Endothelial cell of umbilical vein (primary cell): ENCODE results near the gene PTTG2.

Source experiments
- CTCF ChIP-seq, 2 donors: IDR thresholded peaks; 1 replicate in 1 of 2; 2 replicates in 1 of 2; pipeline ENCODE4 v1.5.1; 2011; ENCODE audit warnings: low read length in 2 of 2, mild to moderate bottlenecking in 2 of 2, moderate library complexity in 2 of 2, control low read depth in 1 of 2, inconsistent platforms in 1 of 2, low read depth in 1 of 2; ENCODE audit not compliant: insufficient read depth in 1 of 2; ENCODE audit errors: extremely low read depth in 1 of 2
- EZH2 ChIP-seq: IDR thresholded peaks from 2 replicates; pipeline ENCODE4 v1.6.1; 2012; ENCODE audit warnings: borderline replicate concordance, low read depth, mild to moderate bottlenecking, moderate library complexity, low read length, inconsistent platforms; ENCODE audit not compliant: severe bottlenecking
- MYC ChIP-seq: IDR thresholded peaks from one replicate; pipeline ENCODE4 v1.6.1; 2011; ENCODE audit warnings: mild to moderate bottlenecking, low read depth, low read length
- POLR2A ChIP-seq: IDR thresholded peaks from 2 replicates; pipeline ENCODE4 v1.6.1; 2012; ENCODE audit warnings: low read depth, mild to moderate bottlenecking, control low read depth, low read length
- POLR2AphosphoS5 ChIP-seq: IDR thresholded peaks from 2 replicates; pipeline ENCODE4 v1.6.1; 2012; ENCODE audit warnings: low read depth, mild to moderate bottlenecking, control low read depth, low read length, moderate library complexity; ENCODE audit not compliant: insufficient read depth

DNA sequence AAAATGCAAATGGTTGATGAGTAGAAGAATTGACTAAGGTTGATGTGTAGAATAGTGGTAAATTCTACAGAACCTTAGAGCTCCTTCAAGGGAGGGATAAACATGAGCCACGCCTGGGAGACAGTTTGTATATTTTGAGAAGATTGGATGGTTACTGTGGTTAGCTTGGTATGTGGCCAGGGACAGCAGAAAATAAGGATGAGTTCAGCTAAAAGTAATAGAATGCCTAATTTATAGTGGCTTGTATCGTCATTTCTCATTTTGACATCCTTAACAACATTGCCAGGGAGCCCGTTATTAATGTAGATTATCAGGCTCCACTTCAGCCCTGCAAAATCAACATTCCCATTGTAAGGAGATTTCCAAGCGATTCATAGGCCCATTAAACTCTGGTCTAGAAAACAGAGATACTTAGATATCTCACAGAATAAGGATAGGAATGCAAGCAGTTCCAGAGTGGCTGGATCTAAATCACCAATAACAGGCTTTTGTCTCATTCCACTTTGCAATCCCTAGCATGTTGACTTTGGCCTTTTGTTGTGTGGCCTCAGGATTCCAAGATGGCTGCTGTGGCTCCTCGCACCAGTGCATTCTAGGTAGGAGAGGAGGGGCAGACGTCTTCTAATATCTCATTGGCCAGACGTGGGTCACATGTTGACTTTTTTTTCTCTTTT is 6.4 kb upstream of the PTTG2 start:
- TF ChIP-seq CTCF (IDR thresholded peaks at IDR 0.05; ENCODE audit: extremely low read depth in 1 of 2, insufficient read depth in 1 of 2, low read depth in 1 of 2, low read length in 2 of 2): no peak
- no peak for TF ChIP-seq POLR2A
- no peak for TF ChIP-seq EZH2
- TF ChIP-seq MYC: no peak
- no peak for TF ChIP-seq POLR2AphosphoS5
